ENCODE results near the gene BOK.

Gene BOK

DNA sequence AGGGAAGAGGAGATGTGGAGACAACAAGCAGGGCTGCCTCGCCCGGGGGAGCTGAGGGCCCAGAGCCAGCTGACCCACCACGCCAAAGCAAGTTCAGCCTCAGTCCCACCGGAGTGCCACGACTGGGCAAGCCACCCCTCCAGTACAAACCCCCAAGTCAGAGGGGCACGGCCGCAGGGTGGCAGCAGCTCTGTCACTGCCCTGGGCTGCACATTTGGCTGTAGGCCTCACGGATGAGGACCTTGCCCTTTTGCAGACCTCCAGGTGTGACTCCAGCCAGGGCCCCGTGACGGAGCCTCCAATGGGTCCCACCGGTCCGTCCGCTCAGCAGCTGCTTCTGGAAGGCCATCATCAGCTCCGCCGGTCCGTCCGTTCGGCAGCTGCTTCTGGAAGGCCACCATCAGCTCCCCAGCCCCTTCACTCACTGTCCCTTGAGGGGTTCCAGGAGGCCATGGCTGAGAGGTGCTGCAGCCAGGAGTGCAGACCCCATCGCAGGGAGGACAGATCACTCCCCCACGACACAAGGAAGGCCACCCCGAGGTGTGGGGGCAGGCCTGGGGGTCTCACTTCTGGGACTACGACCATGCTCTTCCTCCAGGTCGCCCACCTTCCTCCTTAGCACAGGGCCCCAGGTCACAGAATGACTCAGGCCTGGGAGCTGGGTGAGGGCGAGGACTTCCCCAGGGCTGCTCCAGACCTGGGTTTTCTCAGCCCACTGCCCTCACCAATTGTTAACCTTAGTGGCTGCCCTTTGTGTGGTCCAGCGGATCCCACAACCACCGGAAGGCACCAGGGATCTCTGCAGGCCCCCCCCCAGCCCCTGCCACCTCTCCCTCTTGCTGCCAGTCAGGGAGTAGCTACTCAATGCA is 25.6 kb upstream of the BOK start:
- no peak for TF ChIP-seq CTCF (IDR thresholded peaks at IDR 0.05; ENCODE audit: low read length, missing control alignments)
- no peak overlapping the region for H3K4me3 ChIP-seq (replicated peaks; ENCODE audit: low read depth, low read length)
- DNase-seq (ENCODE audit: low read depth): no peak

DNA sequence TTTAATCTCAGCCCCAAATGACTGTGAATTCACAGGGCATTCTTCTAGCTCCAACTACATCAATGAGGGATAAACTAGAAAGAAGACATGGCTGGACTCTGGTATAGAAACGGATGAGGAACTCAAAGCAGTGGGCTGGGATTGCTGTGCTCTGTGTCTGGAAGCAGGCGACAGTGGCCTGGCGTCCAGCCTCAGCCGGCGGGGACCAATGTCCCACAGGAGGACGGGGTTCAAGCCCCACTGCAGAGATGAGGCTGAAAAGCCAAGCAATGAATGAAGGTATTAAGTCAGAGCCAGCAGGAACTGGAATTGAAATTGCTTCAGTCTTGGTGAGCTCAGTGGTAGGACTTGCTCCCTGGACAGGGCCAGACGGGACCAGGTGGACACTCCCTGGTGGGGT is 24.3 kb upstream of the BOK start:
- TF ChIP-seq CTCF (IDR thresholded peaks at IDR 0.05; ENCODE audit: low read length, missing control alignments): no peak
- H3K4me3 ChIP-seq (replicated peaks; ENCODE audit: low read depth, low read length): no peak overlapping the region
- no peak for DNase-seq (ENCODE audit: low read depth)

GRCh38 chr2:241534701-241535375 is 23.7 kb upstream of the BOK start:
- no peak overlapping the region for H3K4me3 ChIP-seq (replicated peaks; ENCODE audit: low read depth, low read length)
- no peak for TF ChIP-seq CTCF (IDR thresholded peaks at IDR 0.05; ENCODE audit: low read length, missing control alignments)
- DNase-seq (ENCODE audit: low read depth): no peak

DNA sequence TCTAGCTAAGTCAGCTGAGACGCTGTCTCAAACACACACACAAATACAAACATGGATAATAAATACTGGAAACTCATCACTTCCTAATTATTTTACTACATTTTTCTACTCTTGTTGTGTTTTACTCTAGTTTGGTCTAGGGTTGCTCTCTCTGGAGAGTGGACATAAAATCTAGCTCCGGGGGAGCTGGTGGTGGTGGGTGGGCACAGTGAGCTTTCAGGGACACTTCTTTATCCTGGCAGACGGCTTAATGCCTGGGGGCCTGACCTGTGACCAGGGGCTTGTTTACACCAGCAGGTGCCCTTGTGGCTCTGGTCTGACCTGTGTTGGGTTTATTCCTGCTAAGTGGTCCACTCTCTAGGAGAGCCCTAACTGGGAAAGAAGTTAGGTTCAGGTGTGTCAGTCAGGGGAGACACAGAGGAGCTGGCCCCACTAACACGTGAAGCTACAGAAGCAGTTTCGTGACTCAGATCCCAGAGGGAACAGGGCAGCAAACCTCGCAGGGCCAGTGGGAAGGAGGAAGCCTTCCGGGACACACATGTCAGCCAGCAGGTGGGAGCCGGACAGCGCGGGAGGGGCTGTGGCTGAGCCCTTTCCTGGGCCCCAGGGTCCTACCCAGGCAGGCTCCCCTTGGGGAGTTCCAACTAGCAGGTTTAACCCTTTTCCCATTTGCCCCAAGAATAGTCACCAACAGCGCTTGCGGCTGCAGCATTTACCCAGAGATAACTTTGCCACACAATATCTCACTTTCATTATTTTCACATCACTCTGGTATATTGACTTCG is 22.5 kb upstream of the BOK start:
- no peak overlapping the region for H3K4me3 ChIP-seq (replicated peaks; ENCODE audit: low read depth, low read length)
- no peak for TF ChIP-seq CTCF (IDR thresholded peaks at IDR 0.05; ENCODE audit: low read length, missing control alignments)
- DNase-seq (ENCODE audit: low read depth): no peak

- no peak for DNase-seq (ENCODE audit: low read depth)
- no peak overlapping the region for H3K4me3 ChIP-seq (replicated peaks; ENCODE audit: low read depth, low read length)
- TF ChIP-seq CTCF (IDR thresholded peaks at IDR 0.05; ENCODE audit: low read length, missing control alignments): no peak
These were observed 19.5 kb upstream of the BOK start for GRCh38 chr2:241538838-241539615.

DNA sequence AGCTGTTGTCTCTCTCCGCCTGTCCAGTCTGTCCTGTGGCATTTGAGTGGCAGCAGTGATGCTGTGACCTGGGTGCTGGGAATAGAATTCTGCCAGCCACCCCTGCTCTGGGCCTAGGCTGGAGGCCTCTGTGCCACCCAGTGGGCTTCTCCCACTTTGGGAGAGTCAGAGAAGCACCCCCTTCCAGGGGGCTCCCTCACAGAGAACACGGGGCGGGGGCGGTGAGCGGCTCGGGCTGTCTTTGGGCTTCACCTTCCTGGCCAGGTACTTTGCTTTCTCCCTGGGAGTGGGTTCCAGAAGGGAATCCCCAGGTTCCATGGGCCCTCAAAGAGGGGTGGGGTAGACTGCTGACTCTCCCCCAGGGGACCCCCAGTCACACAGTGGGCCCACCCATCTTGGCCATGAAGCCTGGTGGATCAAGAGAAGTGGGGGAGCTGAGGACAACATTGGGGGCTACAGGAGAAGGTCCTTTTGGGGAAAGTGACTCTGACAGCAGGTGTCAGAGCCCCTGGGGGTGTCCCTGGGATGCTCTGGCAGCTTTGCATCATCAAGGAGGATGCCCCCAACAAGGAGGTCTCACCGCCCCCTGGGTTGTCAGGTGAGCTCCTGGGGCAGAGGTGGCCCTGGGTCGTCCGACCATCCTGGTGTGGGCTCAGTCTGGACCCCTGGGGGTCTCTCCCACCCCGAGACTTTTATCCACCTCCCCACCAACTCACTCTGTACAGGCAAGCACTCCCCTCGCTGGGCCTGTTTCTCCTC is 18.8 kb upstream of the BOK start:
- DNase-seq (ENCODE audit: low read depth): no peak
- H3K4me3 ChIP-seq (replicated peaks; ENCODE audit: low read depth, low read length): no peak overlapping the region
- no peak for TF ChIP-seq CTCF (IDR thresholded peaks at IDR 0.05; ENCODE audit: low read length, missing control alignments)
